Upper lobe of left lung (tissue), 6 donors: ENCODE measurements around the gene ZFYVE1. TPM values are rescaled to one million over a fixed set of nuclear protein-coding genes. Genes with fewer than 3 reads are reported as not detected.
"Not testable (repeated sequence)": the region's sequence is repeated elsewhere in the genome, so short reads cannot be mapped to it uniquely, and the experiment has no call there.

Experiments
- ATAC-seq, 2 donors: fragments of 200-7000 bp; cut with Tn5 transposase; one replicate each; pipeline ENCODE4 v1.9.1; 2022; ENCODE audit warnings: mild to moderate bottlenecking in 2 of 2, moderate library complexity in 2 of 2; ENCODE audit not compliant: low FRiP score in 2 of 2
- DNase-seq, 2 donors: peaks; one replicate each; pipeline ENCODE4 v3.0.0-alpha.2; 2019 to 2020
- H3K27ac ChIP-seq, 4 donors: fragments of 200-600 bp; sonication (generic); one replicate each; pipeline ENCODE4 v1.5.1; 2016 to 2019
- H3K27me3 ChIP-seq, 4 donors: fragments of 200-600 bp; sonication (generic); one replicate each; pipeline ENCODE4 v1.5.1; 2017 to 2019
- H3K36me3 ChIP-seq, 4 donors: fragments of 200-600 bp; sonication (generic); one replicate each; pipeline ENCODE4 v1.5.1; 2016 to 2019
- H3K4me1 ChIP-seq, 4 donors: fragments of 200-600 bp; sonication (generic); one replicate each; pipeline ENCODE4 v1.5.1; 2018 to 2019
- H3K4me3 ChIP-seq, 4 donors: fragments of 200-600 bp; sonication (generic); one replicate each; pipeline ENCODE4 v1.5.1; 2017 to 2019; ENCODE audit warnings: mild to moderate bottlenecking in 2 of 4, moderate library complexity in 1 of 4
- H3K9me3 ChIP-seq, 4 donors: fragments of 200-600 bp; sonication (generic); one replicate each; pipeline ENCODE4 v1.5.1; 2018 to 2019
- CTCF ChIP-seq, 6 experiments: fragments of 450-650 bp in 4 of 6; fragments of 200-600 bp in 2 of 6; sonication (generic) in 2 of 6; IDR thresholded peaks; one replicate each; pipeline ENCODE4 v1.5.1; 2016 to 2019; ENCODE audit warnings: antibody characterized with exemption in 6 of 6
- EP300 ChIP-seq, 4 donors: sonication (generic); formaldehyde crosslinking; IDR thresholded peaks; one replicate each; pipeline ENCODE4 v1.5.1; 2017; ENCODE audit warnings: antibody characterized with exemption in 4 of 4, control low read depth in 2 of 4
- POLR2A ChIP-seq, 4 donors: fragments of 450-650 bp; IDR thresholded peaks; one replicate each; pipeline ENCODE4 v1.5.1; 2016 to 2017; ENCODE audit warnings: antibody characterized with exemption in 4 of 4, mild to moderate bottlenecking in 2 of 4
- POLR2AphosphoS5 ChIP-seq, 2 donors: sonication (generic); formaldehyde crosslinking; IDR thresholded peaks; one replicate each; pipeline ENCODE4 v1.5.1; 2017; ENCODE audit warnings: antibody characterized with exemption in 2 of 2
- WGBS, 2 donors: methylation state at CpG; one replicate each; pipeline ENCODE4 v1.1.5; 2017 to 2018; 5-methylcytosine and 5-hydroxymethylcytosine counted together
- total RNA-seq, 6 donors: library from RNA; depleted of rRNA in 4 of 6; stranded (reverse); fragments of >200 nt in 4 of 6; gene quantifications; one replicate each; pipeline versions ENCODE4 v1.1.0 to v1.2.1, GENCODE V29; 2016 to 2021
- donor health status: DM: no; HTN: no; CAD: no; lungs with moderate emphysema.
- donor health status: DM: no; HTN: yes; CAD: no; lungs with severe emphysema.

Gene ZFYVE1
- total RNA-seq, 6 donors from 2014 or later, result 13.4 to 24.1 (median 22.0) TPM

- peak in 1 of 2 donors; percentile 63 for DNase-seq
- TF ChIP-seq EP300 (IDR thresholded peaks at IDR 0.05), result no peak
- TF ChIP-seq POLR2AphosphoS5 (IDR thresholded peaks at IDR 0.05), result no peak
- TF ChIP-seq CTCF (IDR thresholded peaks at IDR 0.05), result no peak
- TF ChIP-seq POLR2A (IDR thresholded peaks at IDR 0.05), result no peak
- Histone ChIP-seq H3K27ac (no peak overlapping the region), H3K36me3 (peaks cover 0 to 53% (median 29%) of the 10 kb centered on the region in 4 donors), H3K9me3 (no peaks in the 10 kb centered on the region), H3K4me3 (no peak overlapping the region), H3K27me3 (no peaks in the 10 kb centered on the region), H3K4me1 (no peaks in the 10 kb centered on the region)
- no peak for ATAC-seq
- 94 to 97% methylated on average over 15 of the region's 15 CpGs for WGBS, 2 donors
Observed at GRCh38 chr14:72958548-72958947, 68.4 kb downstream of the ZFYVE1 start.

- WGBS, 2 donors, result 91 to 96% methylated on average over 3 of the region's 3 CpGs
- DNase-seq, result no peak
- H3K4me3 ChIP-seq, result no peak overlapping the region
- peaks cover 0 to 53% (median 29%) of the 10 kb centered on the region in 4 donors for H3K36me3 ChIP-seq
- H3K9me3 ChIP-seq, result no peaks in the 10 kb centered on the region
- TF ChIP-seq EP300 (IDR thresholded peaks at IDR 0.05), result no peak
- TF ChIP-seq POLR2AphosphoS5 (IDR thresholded peaks at IDR 0.05), result no peak
- ATAC-seq, result no peak
- no peaks in the 10 kb centered on the region for H3K4me1 ChIP-seq
- no peaks in the 10 kb centered on the region for H3K27me3 ChIP-seq
- H3K27ac ChIP-seq, result no peak overlapping the region
Observed at GRCh38 chr14:72957213-72957612, 69.7 kb downstream of the ZFYVE1 start.

GRCh38 chr14:72956741-72957140 is 70.2 kb downstream of the ZFYVE1 start:
- not testable (repeated sequence) for H3K4me1 ChIP-seq, H3K9me3 ChIP-seq, H3K27me3 ChIP-seq, H3K27ac ChIP-seq, ATAC-seq, H3K4me3 ChIP-seq
- peaks cover 0 to 53% (median 30%) of the 10 kb centered on the region in 4 donors for H3K36me3 ChIP-seq
- WGBS, 2 donors, result 93 to 99% methylated on average over 9 of the region's 9 CpGs
- peak in 1 of 2 donors; percentile 68 for DNase-seq

- Histone ChIP-seq H3K4me1 (no peaks in the 10 kb centered on the region), H3K9me3 (no peaks in the 10 kb centered on the region), H3K36me3 (peaks cover 0 to 30% (median 17%) of the 10 kb centered on the region in 4 donors), H3K4me3 (no peak overlapping the region), H3K27me3 (no peaks in the 10 kb centered on the region), H3K27ac (no peak overlapping the region)
- DNase-seq, result no peak
- WGBS, 2 donors, result 59 to 71% methylated on average over 3 of the region's 3 CpGs
- no peak for TF ChIP-seq CTCF (IDR thresholded peaks at IDR 0.05)
- no peak for TF ChIP-seq POLR2A (IDR thresholded peaks at IDR 0.05)
- no peak for TF ChIP-seq EP300 (IDR thresholded peaks at IDR 0.05)
- no peak for TF ChIP-seq POLR2AphosphoS5 (IDR thresholded peaks at IDR 0.05)
- ATAC-seq, result no peak
Observed at GRCh38 chr14:72952171-72952570, 74.7 kb downstream of the ZFYVE1 start.

- TF ChIP-seq CTCF (IDR thresholded peaks at IDR 0.05) (peak; percentile 49 to 78 (median 73)), POLR2A (IDR thresholded peaks at IDR 0.05) (no peak)
- Histone ChIP-seq H3K36me3 (peaks cover 0 to 18% (median 6%) of the 10 kb centered on the region in 4 donors), H3K4me1 (no peaks in the 10 kb centered on the region), H3K4me3 (no peak overlapping the region), H3K27me3 (no peaks in the 10 kb centered on the region), H3K9me3 (no peaks in the 10 kb centered on the region), H3K27ac (no peak overlapping the region)
- ATAC-seq (peak in 1 of 2 donors; percentile 63), DNase-seq (peak in 1 of 2 donors; percentile 51)
- WGBS, 2 donors, result 42 to 43% methylated on average over 5 of the region's 5 CpGs
Observed at GRCh38 chr14:72948481-72949138, 78.3 kb downstream of the ZFYVE1 start.
